Pons (tissue), 1 donor: ENCODE measurements around the gene CNKSR1.
"Not testable (repeated sequence)": the region's sequence is repeated elsewhere in the genome, so short reads cannot be mapped to it uniquely, and the experiment has no call there.

Source experiments
- DNase-seq: peaks from one replicate; pipeline ENCODE4 v3.0.0-alpha.2; 2016; ENCODE audit warnings: low spot score

CNKSR1 gene

DNA sequence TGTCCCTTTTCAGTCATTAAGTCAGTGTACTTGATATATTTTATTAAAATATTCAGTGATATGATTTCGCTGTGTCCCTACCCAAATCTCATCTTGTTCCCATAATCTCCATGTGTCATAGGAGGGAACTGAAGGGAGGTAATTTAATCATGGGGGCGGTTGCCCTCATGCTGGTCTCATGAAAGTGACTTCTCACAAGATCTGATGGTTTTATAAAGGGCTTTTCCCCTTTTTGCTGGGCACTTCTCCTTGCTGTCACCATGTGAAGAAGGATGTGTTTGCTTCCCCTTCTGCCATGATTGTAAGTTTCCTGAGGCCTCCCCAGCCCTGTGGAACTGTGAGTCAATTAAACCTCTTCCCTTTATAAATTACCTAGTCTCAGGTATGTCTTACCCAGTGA lies 53.4 kb downstream of the CNKSR1 start:
- not testable (repeated sequence) for DNase-seq

DNA sequence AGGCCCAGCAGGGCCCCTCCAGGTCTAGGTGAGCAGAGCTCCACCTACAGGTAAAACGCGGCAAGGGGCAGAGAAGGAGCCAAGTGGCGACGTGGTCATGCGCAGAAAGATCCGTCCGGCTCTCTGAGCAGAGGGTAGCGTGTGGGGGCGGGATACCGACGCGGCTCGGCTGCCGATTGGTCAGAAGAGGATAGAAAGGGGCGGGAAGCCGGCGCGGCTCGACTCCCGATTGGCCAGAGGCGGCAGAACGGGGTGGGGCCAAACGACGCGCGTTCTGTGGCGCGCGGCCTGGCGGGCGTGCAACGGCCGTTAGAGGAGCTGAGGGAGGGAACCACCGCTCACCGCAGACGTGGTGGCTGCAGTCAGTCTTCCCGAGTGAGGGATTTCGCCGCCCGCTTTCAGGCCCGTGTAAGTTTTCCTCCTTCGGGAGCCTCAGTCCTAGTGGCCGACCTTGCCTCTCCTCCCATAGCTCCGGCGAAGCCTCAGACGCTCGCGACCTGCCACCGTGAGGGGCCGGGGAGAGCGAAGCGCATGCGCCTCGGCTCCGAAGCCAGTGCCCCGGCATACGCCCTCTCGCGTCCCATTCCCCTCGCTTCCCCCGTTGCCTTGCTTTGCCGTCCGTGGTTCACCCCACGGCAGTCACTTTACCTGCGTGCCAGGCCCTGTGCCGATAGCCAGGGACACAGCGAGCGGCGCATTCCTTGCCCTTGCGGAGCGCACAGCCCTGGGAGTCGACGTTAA lies 56.8 kb downstream of the CNKSR1 start, which contains the start of gene CEP85:
TSS of gene CEP85 (plus strand) at position 298 of the 741 bp plus-strand sequence. CDS start 5,584 bp downstream, outside the sequence.
- DNase-seq = peak; percentile 96

DNA sequence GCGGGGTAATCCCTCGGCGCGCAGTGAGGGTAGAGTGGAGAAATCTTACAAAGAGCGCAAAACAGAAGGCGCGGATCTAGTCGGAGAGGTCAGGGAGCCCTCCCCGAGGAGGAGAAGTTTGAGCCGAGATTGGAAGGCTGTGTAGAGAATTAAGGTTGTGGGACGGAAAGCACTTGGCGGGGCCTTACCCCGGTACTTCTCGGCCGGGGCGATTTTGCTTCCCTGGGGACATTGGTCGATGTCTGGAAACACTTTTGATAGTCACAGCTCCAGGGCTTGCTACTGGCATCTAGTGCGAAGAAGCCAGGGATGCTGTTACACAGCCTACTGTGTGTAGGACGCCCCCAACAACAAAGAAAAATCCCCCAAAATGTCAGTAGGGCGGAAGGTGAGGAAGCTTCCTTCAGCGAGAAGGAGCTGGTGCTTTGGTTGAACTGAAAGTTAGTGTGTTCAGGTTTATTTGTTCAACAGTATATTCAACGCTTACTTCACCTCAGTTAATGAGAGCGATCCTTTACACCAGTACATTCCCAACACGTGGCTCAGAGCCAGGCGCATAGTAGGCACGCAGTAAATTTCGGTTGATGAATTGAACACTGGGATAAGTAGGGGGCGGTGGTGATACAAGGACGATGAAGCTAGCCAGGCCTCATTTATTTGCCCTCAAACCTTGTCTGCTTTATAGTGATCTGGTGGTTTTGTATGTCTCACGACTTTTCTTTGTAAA lies 57.5 kb downstream of the CNKSR1 start:
- peak; percentile 37 for DNase-seq

DNA sequence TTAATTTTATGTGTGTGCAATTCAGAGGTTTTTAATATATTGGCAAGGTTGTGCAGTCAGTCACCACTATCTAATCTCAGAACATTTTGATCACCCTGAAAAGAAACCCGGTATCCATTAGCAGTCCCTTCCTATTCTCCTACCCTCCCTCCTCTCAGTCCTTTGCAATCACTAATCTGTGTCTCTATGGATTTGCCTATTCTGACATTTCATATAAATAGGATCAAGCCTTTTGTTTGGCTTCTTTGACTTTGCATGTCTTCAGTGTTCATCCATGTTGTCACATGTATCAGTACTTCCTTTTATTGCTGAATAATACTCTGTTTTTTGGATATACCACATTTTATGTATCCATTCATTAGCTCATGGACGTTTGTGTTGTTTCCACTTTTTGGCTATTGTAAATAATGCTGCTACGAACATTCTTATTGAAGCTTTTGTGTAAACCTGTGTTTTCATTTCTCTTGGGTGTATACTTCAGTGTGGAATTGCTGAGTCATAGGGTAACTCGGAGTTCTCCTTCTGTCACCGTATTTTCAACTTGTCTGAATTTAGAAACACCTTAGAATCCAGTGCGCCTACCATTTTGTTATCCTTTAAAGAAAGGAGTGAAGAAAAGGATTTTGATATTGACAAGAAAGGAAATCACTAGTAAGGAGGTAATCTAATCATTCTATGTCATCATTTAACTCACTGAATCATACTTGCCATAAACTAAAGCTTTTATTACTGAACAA lies 60.1 kb downstream of the CNKSR1 start:
- no peak for DNase-seq
